Measurements from ENCODE around the gene OAS1. TPM values are rescaled to one million over a fixed set of nuclear protein-coding genes. Genes with fewer than 3 reads are reported as not detected.

Gene OAS1
- total and polyA plus RNA-seq, 2 donors from 2014 or later = 17.5 to 27.2 TPM

GRCh38 chr12:112963227-112963861 is 56.6 kb downstream of the OAS1 start:
- FAIRE-seq (no peak), DNase-seq (peak in 1 of 5 donors; percentile 10)
- Histone ChIP-seq H3K4me1 (ENCODE audit: control insufficient read depth in 2 of 3, insufficient read depth in 2 of 3, low read depth in 1 of 3, low read length in 3 of 3) (no peaks in the 10 kb centered on the region), H3K27me3 (ENCODE audit: control insufficient read depth, insufficient read depth, low read length) (no peaks in the 10 kb centered on the region), H3K27ac (ENCODE audit: low read depth in 2 of 2, low read length in 2 of 2) (no peak overlapping the region), H3K36me3 (ENCODE audit: control insufficient read depth in 2 of 3, insufficient read depth in 3 of 3, low read length in 3 of 3) (peaks cover 0 to 4% (median 0%) of the 10 kb centered on the region in 3 donors), H3K9me3 (ENCODE audit: control insufficient read depth in 2 of 3, insufficient read depth in 1 of 3, low read length in 3 of 3) (peaks cover 0 to 4% (median 0%) of the 10 kb centered on the region in 3 donors), H3K4me3 (ENCODE audit: low read length in 3 of 3) (no peak overlapping the region), H3K9ac (ENCODE audit: low read length in 3 of 3) (no peak overlapping the region)
- no peak for TF ChIP-seq CTCF (IDR thresholded peaks at IDR 0.05; ENCODE audit: borderline replicate concordance, extremely low read depth, insufficient read depth)
- intact Hi-C loops (cut with DNase I) = no loop called here

- FAIRE-seq = no peak
- intact Hi-C loops (cut with DNase I) = no loop called here
- H3K9ac ChIP-seq (ENCODE audit: low read length in 3 of 3) = no peak overlapping the region
- no peak for TF ChIP-seq CTCF (IDR thresholded peaks at IDR 0.05; ENCODE audit: borderline replicate concordance, extremely low read depth, insufficient read depth)
- no peak overlapping the region for H3K27ac ChIP-seq (ENCODE audit: low read depth in 2 of 2, low read length in 2 of 2)
- no peaks in the 10 kb centered on the region for H3K27me3 ChIP-seq (ENCODE audit: control insufficient read depth, insufficient read depth, low read length)
- DNase-seq = no peak
- no peaks in the 10 kb centered on the region for H3K4me1 ChIP-seq (ENCODE audit: control insufficient read depth in 2 of 3, insufficient read depth in 2 of 3, low read depth in 1 of 3, low read length in 3 of 3)
- H3K36me3 ChIP-seq (ENCODE audit: control insufficient read depth in 2 of 3, insufficient read depth in 3 of 3, low read length in 3 of 3) = peaks cover 0 to 4% (median 0%) of the 10 kb centered on the region in 3 donors
- H3K4me3 ChIP-seq (ENCODE audit: low read length in 3 of 3) = no peak overlapping the region
- peaks cover 0 to 3% (median 0%) of the 10 kb centered on the region in 3 donors for H3K9me3 ChIP-seq (ENCODE audit: control insufficient read depth in 2 of 3, insufficient read depth in 1 of 3, low read length in 3 of 3)
These were observed 57.4 kb downstream of the OAS1 start for GRCh38 chr12:112964067-112964670.

GRCh38 chr12:112964915-112965314 is 58.2 kb downstream of the OAS1 start:
- Histone ChIP-seq H3K4me1 (ENCODE audit: control insufficient read depth in 2 of 3, insufficient read depth in 2 of 3, low read depth in 1 of 3, low read length in 3 of 3) (no peaks in the 10 kb centered on the region), H3K27ac (ENCODE audit: low read depth in 2 of 2, low read length in 2 of 2) (no peak overlapping the region), H3K36me3 (ENCODE audit: control insufficient read depth in 2 of 3, insufficient read depth in 3 of 3, low read length in 3 of 3) (peaks cover 0 to 4% (median 0%) of the 10 kb centered on the region in 3 donors), H3K9ac (ENCODE audit: low read length in 3 of 3) (no peak overlapping the region), H3K27me3 (ENCODE audit: control insufficient read depth, insufficient read depth, low read length) (no peaks in the 10 kb centered on the region), H3K4me3 (ENCODE audit: low read length in 3 of 3) (no peak overlapping the region), H3K9me3 (ENCODE audit: control insufficient read depth in 2 of 3, insufficient read depth in 1 of 3, low read length in 3 of 3) (no peaks in the 10 kb centered on the region)
- TF ChIP-seq CTCF (IDR thresholded peaks at IDR 0.05; ENCODE audit: borderline replicate concordance, extremely low read depth, insufficient read depth) = no peak
- intact Hi-C loops (cut with DNase I) = no loop called here
- DNase-seq = no peak
- FAIRE-seq = no peak
